HepG2 (cell line): ENCODE measurements around the gene RAB3C. TPM values are rescaled to one million over a fixed set of nuclear protein-coding genes. Genes with fewer than 3 reads are reported as not detected.
"Not testable (repeated sequence)": the region's sequence is repeated elsewhere in the genome, so short reads cannot be mapped to it uniquely, and the experiment has no call there.

ENCODE experiments used
- ATAC-seq: fragments of 200-7000 bp; cut with Tn5 transposase; 3 replicates; pipeline ENCODE4 v1.9.1; 2020; ENCODE audit warnings: mild to moderate bottlenecking, moderate library complexity
- BruUV-seq: library from RNA; stranded (reverse); fragments of 400-500 nt; replicated peaks from 2 replicates; lab custom pipeline; 2021; lab: Mats Ljungman, UMichigan
- CTCF ChIA-PET: fragments of 300-600 bp; formaldehyde crosslinking; extraction: SDS; loops from one replicate; lab custom pipeline; 2021; ENCODE audit warnings: low total read pairs, inconsistent platforms, low intra/inter-chr PET ratio; lab: Yijun Ruan, JAX
- POLR2A ChIA-PET: fragments of 350-600 bp; sonication (Branson Sonifier 250); formaldehyde crosslinking; loops from one replicate; lab custom pipeline; 2020; ENCODE audit warnings: antibody characterized with exemption, inconsistent platforms; lab: Yijun Ruan, JAX
- DNase-seq: peaks from one replicate; pipeline ENCODE4 v3.0.0-alpha.2; 2015; ENCODE audit warnings: low spot score
- FAIRE-seq: peaks from 3 replicates; lab custom pipeline; 2011; peaks lifted over from hg19 to GRCh38; lab: Jason Lieb, UNC
- H2AFZ ChIP-seq: one replicate; pipeline ENCODE4 v1.6.1; 2011; ENCODE audit warnings: low read length, inconsistent platforms
- H3K27ac ChIP-seq: fragments of 300-600 bp; 3 replicates; pipeline ENCODE4 v1.8.0; 2011; ENCODE audit warnings: mixed run types, mild to moderate bottlenecking, mixed read lengths, low read length, inconsistent platforms; ENCODE audit not compliant: insufficient read depth; ENCODE audit errors: extremely low read length
- H3K27me3 ChIP-seq, 2 experiments: fragments of 200-600 bp in 1 of 2; 2 replicates in 1 of 2; 3 replicates in 1 of 2; pipeline versions ENCODE4 v1.6.0 to v1.8.0; 2011; ENCODE audit warnings: low read length in 2 of 2, mild to moderate bottlenecking in 2 of 2, moderate library complexity in 2 of 2, inconsistent platforms in 1 of 2; ENCODE audit not compliant: insufficient read depth in 2 of 2, control insufficient read depth in 1 of 2
- H3K36me3 ChIP-seq, 2 experiments: fragments of 200-600 bp in 1 of 2; replicated peaks in 1 of 2; 2 replicates in 1 of 2; 3 replicates in 1 of 2; pipeline versions ENCODE4 v1.5.1 to v1.8.0; 2011; ENCODE audit warnings: low read length in 2 of 2, inconsistent platforms in 1 of 2; ENCODE audit not compliant: insufficient read depth in 2 of 2, control insufficient read depth in 1 of 2
- H3K4me1 ChIP-seq: 2 replicates; pipeline ENCODE4 v1.5.1; 2012; ENCODE audit warnings: low read length, inconsistent platforms; ENCODE audit not compliant: insufficient read depth
- H3K4me2 ChIP-seq: 2 replicates; pipeline ENCODE4 v1.6.0; 2011; ENCODE audit warnings: low read depth, low read length, inconsistent platforms
- H3K4me3 ChIP-seq, 3 experiments: fragments of 200-600 bp in 1 of 3; sonication (generic), shearing (Covaris generic) in 1 of 3; replicated peaks in 1 of 3; 2 replicates each; pipeline ENCODE4 v1.5.1; 2011 to 2016; ENCODE audit warnings: low read length in 3 of 3, inconsistent platforms in 2 of 3, low read depth in 2 of 3, mild to moderate bottlenecking in 2 of 3, control low read depth in 1 of 3, mixed read lengths in 1 of 3; ENCODE audit not compliant: insufficient read depth in 1 of 3
- H3K79me2 ChIP-seq: one replicate; pipeline ENCODE4 v1.6.1; 2011; ENCODE audit warnings: low read length, inconsistent platforms; ENCODE audit not compliant: insufficient read depth
- H3K9ac ChIP-seq: 2 replicates; pipeline ENCODE4 v1.6.0; 2011; ENCODE audit warnings: mild to moderate bottlenecking, low read depth, low read length, inconsistent platforms; ENCODE audit not compliant: insufficient read depth
- H3K9me3 ChIP-seq: 2 replicates; pipeline ENCODE4 v1.5.1; 2012; ENCODE audit warnings: mild to moderate bottlenecking, low read length
- H4K20me1 ChIP-seq: 2 replicates; pipeline ENCODE4 v1.6.0; 2011; ENCODE audit warnings: inconsistent platforms, mild to moderate bottlenecking, low read length, moderate library complexity; ENCODE audit not compliant: insufficient read depth
- MYPOP ChIP-seq: sonication (generic); formaldehyde crosslinking; IDR thresholded peaks from 2 replicates; pipeline ENCODE4 v1.8.1; 2023; ENCODE audit warnings: mild to moderate bottlenecking, moderate library complexity, missing genetic modification reagents
- SIX4 ChIP-seq: sonication (generic); formaldehyde crosslinking; IDR thresholded peaks from 2 replicates; pipeline ENCODE4 v1.4.0; 2020; ENCODE audit warnings: missing genetic modification reagents
- WGBS: methylation state at CpG from one replicate; pipeline ENCODE4 v1.1.6; 2017; ENCODE audit warnings: low lambda C conversion rate; 5-methylcytosine and 5-hydroxymethylcytosine counted together
- in situ Hi-C: cut with HindIII; loops from 2 replicates; pipeline ENCODE4 v1.10.0; 2017; ENCODE audit warnings: low pct_unique_long_range_greater_than_20kb; ENCODE audit not compliant: extremely low pct_ligation_motif_present
- intact Hi-C: fragments of 100-400 bp; cut with micrococcal nuclease; formaldehyde crosslinking; loops from one replicate; pipeline ENCODE4 v1.10.0; 2022; ENCODE audit not compliant: unreplicated experiment
- polyA plus RNA-seq, 8 experiments: library from polyadenylated mRNA; depleted of rRNA in 3 of 8; stranded (reverse) in 7 of 8; unstranded in 1 of 8; fragments of >200 nt; fragmentation: Illumina TruSeq in 4 of 8; extraction: Trizol in 4 of 8; gene quantifications; 2 replicates each; pipeline versions ENCODE4 v1.2.1 to v1.2.3, GENCODE V29; 2011 to 2016; ENCODE audit warnings: low read depth in 4 of 8, missing spikeins in 1 of 8, mixed read lengths in 1 of 8; ENCODE audit not compliant: insufficient read depth in 1 of 8
- total RNA-seq, 5 experiments: library from RNA; depleted of rRNA; stranded (reverse); fragments of >200 nt; fragmentation: Illumina TruSeq; extraction: Trizol; gene quantifications; 2 replicates each; pipeline ENCODE4 v1.2.3, GENCODE V29; 2016; ENCODE audit warnings: low read depth in 1 of 5

The RAB3C gene
- total and polyA plus RNA-seq, 2 of the 13 experiments (the other 11 are each of a cell fraction or from before 2014, with no cell fraction given): not detected

DNA sequence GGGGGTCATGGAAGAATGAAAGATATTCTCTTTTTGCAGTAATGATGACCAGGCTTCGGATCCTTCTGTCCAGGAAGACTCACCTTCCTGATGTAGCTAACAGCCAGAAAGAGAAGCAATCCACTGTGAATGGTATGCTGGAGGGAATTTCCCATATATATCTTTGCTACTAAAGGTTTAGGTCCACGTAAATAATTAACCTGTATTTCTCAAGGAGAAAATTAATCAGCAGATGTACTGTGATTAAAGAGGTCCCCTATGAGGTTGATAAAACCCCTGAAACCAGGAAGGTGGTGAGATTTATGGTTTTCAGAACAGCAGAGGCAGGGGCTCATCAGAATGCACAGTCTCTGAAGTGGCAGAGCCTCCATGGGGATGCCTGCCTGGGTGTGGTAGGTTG is 11.4 kb upstream of the RAB3C start:
- DNase-seq (no peak), FAIRE-seq (no peak), ATAC-seq (no peak)
- Histone ChIP-seq H3K27ac (no peak overlapping the region), H3K4me3 (no peak overlapping the region), H3K4me2 (no peak overlapping the region), H3K36me3 (no peaks in the 10 kb centered on the region), H3K9me3 (no peaks in the 10 kb centered on the region), H3K4me1 (no peaks in the 10 kb centered on the region), H4K20me1 (no peaks in the 10 kb centered on the region), H2AFZ (no peak overlapping the region), H3K79me2 (no peaks in the 10 kb centered on the region), H3K27me3 (no peaks in the 10 kb centered on the region), H3K9ac (no peak overlapping the region)
- intact Hi-C loops (no loop called here), in situ Hi-C loops (no loop called here)
- ChIA-PET POLR2A (no interaction called here), CTCF (no interaction called here)
- BruUV-seq: no TSS peak
- 2% methylated on average over 2 of the region's 2 CpGs for WGBS
- TF ChIP-seq SIX4 (CRISPR knock-in tag): no peak
- no peak for TF ChIP-seq MYPOP (CRISPR knock-in tag)

GRCh38 chr5:58572973-58573372 is 9.9 kb upstream of the RAB3C start:
- CTCF ChIA-PET, FAIRE-seq, BruUV-seq, H3K27ac ChIP-seq, H3K4me1 ChIP-seq, H2AFZ ChIP-seq, in situ Hi-C loops, H3K79me2 ChIP-seq, H3K27me3 ChIP-seq, H3K36me3 ChIP-seq, H3K9ac ChIP-seq, ATAC-seq, intact Hi-C loops, H3K4me3 ChIP-seq, DNase-seq, H4K20me1 ChIP-seq, H3K4me2 ChIP-seq, H3K9me3 ChIP-seq, POLR2A ChIA-PET: not testable (repeated sequence)
- WGBS: 0% methylated on average over 3 of the region's 5 CpGs
